ENCODE results near the gene ATP1A4.
"Not testable (repeated sequence)": the region's sequence is repeated elsewhere in the genome, so short reads cannot be mapped to it uniquely, and the experiment has no call there.

GRCh38 chr1:160126342-160126741, 25.1 kb upstream of the ATP1A4 start:
- TF ChIP-seq CTCF (tag by site-specific recombination; IDR thresholded peaks at IDR 0.05); PATZ1 (tag by site-specific recombination; IDR thresholded peaks at IDR 0.05); ZNF488 (tag by site-specific recombination; IDR thresholded peaks at IDR 0.05); PRDM10 (tag by site-specific recombination; IDR thresholded peaks at IDR 0.05); ZNF449 (tag by site-specific recombination; IDR thresholded peaks at IDR 0.05); ELK4 (IDR thresholded peaks at IDR 0.05; ENCODE audit: borderline replicate concordance, low read depth, low read length); ZNF501 (tag by site-specific recombination; IDR thresholded peaks at IDR 0.05); ZSCAN23 (tag by site-specific recombination; IDR thresholded peaks at IDR 0.05); ZNF561 (tag by site-specific recombination; IDR thresholded peaks at IDR 0.05; ENCODE audit: borderline replicate concordance): not testable (repeated sequence)
